HEK293 (cell line): ENCODE results near the gene MTARC2.

ENCODE experiments used
- CTCF ChIA-PET: fragments of 350-600 bp; formaldehyde crosslinking; extraction: SDS; loops from one replicate; lab custom pipeline; 2021; ENCODE audit warnings: antibody characterized with exemption; lab: Yijun Ruan, JAX
- POLR2A ChIA-PET: fragments of 300-600 bp; formaldehyde crosslinking; extraction: SDS; loops from one replicate; lab custom pipeline; 2020; ENCODE audit warnings: antibody characterized with exemption, inconsistent platforms; lab: Yijun Ruan, JAX
- H3K27ac ChIP-seq: fragments of 200-500 bp; sonication (Bioruptor generic); 2 replicates; pipeline ENCODE4 v1.5.1; 2014; ENCODE audit warnings: low read depth, low read length, control low read depth, inconsistent platforms; ENCODE audit errors: extremely low read depth
- H3K36me3 ChIP-seq, 2 experiments: fragments of 200-500 bp in 1 of 2; sonication (Bioruptor generic) in 1 of 2; 1 replicate in 1 of 2; 2 replicates in 1 of 2; pipeline ENCODE4 v1.5.1; 2014 to 2017; ENCODE audit warnings: inconsistent platforms in 2 of 2, low read length in 2 of 2; ENCODE audit not compliant: control insufficient read depth in 2 of 2, insufficient read depth in 1 of 2
- H3K4me1 ChIP-seq: fragments of 200-500 bp; sonication (Bioruptor generic); 2 replicates; pipeline ENCODE4 v1.5.1; 2014; ENCODE audit warnings: mild to moderate bottlenecking, low read length, inconsistent platforms; ENCODE audit not compliant: control insufficient read depth, insufficient read depth
- H3K4me3 ChIP-seq: 2 replicates; pipeline ENCODE4 v1.5.1; 2011; ENCODE audit warnings: low read depth, mild to moderate bottlenecking, control low read depth, low read length, moderate library complexity
- H3K9me3 ChIP-seq: fragments of 200-500 bp; sonication (Bioruptor generic); 2 replicates; pipeline ENCODE4 v1.5.1; 2014; ENCODE audit warnings: low read depth, low read length, inconsistent platforms; ENCODE audit not compliant: control insufficient read depth, insufficient read depth
- BCL11B ChIP-seq: fragments of 450-650 bp; formaldehyde crosslinking; IDR thresholded peaks from 2 replicates; pipeline ENCODE4 v1.5.1; 2016; ENCODE audit warnings: low read depth, missing biosample characterization, missing genetic modification characterization
- EGR2 ChIP-seq: fragments of 450-650 bp; formaldehyde crosslinking; IDR thresholded peaks from 2 replicates; pipeline ENCODE4 v1.5.1; 2016; ENCODE audit warnings: low read depth, missing biosample characterization, missing genetic modification characterization
- GLIS1 ChIP-seq: fragments of 450-650 bp; formaldehyde crosslinking; IDR thresholded peaks from 2 replicates; pipeline ENCODE4 v1.5.1; 2016; ENCODE audit warnings: missing biosample characterization, missing genetic modification characterization
- GLIS2 ChIP-seq: fragments of 450-650 bp; formaldehyde crosslinking; IDR thresholded peaks from 2 replicates; pipeline ENCODE4 v1.5.1; 2016; ENCODE audit warnings: missing biosample characterization, missing genetic modification characterization
- KLF16 ChIP-seq: fragments of 450-650 bp; formaldehyde crosslinking; IDR thresholded peaks from 2 replicates; pipeline ENCODE4 v1.5.1; 2017; ENCODE audit warnings: missing biosample characterization, missing genetic modification characterization
- REPIN1 ChIP-seq: fragments of 450-650 bp; formaldehyde crosslinking; IDR thresholded peaks from 2 replicates; pipeline ENCODE4 v1.5.1; 2017; ENCODE audit warnings: missing biosample characterization, missing genetic modification characterization, low read depth
- ZBTB48 ChIP-seq: fragments of 450-650 bp; formaldehyde crosslinking; IDR thresholded peaks from 2 replicates; pipeline ENCODE4 v1.5.1; 2016; ENCODE audit warnings: missing biosample characterization, missing genetic modification characterization
- ZNF10 ChIP-seq: fragments of 450-650 bp; formaldehyde crosslinking; IDR thresholded peaks from 2 replicates; pipeline ENCODE4 v1.5.1; 2017; ENCODE audit warnings: missing biosample characterization, missing genetic modification characterization
- ZNF114 ChIP-seq: fragments of 450-650 bp; formaldehyde crosslinking; IDR thresholded peaks from 2 replicates; pipeline ENCODE4 v1.5.0; 2017; ENCODE audit warnings: missing biosample characterization, missing genetic modification characterization
- ZNF169 ChIP-seq: fragments of 450-650 bp; formaldehyde crosslinking; IDR thresholded peaks from 2 replicates; pipeline ENCODE4 v1.5.1; 2016; ENCODE audit warnings: missing biosample characterization, missing genetic modification characterization
- ZNF202 ChIP-seq: fragments of 450-650 bp; formaldehyde crosslinking; IDR thresholded peaks from 2 replicates; pipeline ENCODE4 v1.5.1; 2016; ENCODE audit warnings: missing biosample characterization, missing genetic modification characterization, borderline replicate concordance
- ZNF266 ChIP-seq: fragments of 450-650 bp; formaldehyde crosslinking; IDR thresholded peaks from 2 replicates; pipeline ENCODE4 v1.5.1; 2016; ENCODE audit warnings: missing biosample characterization, missing genetic modification characterization, low read depth
- ZNF473 ChIP-seq: fragments of 450-650 bp; formaldehyde crosslinking; IDR thresholded peaks from 2 replicates; pipeline ENCODE4 v1.5.1; 2017; ENCODE audit warnings: missing biosample characterization, missing genetic modification characterization
- ZNF521 ChIP-seq: fragments of 450-650 bp; formaldehyde crosslinking; IDR thresholded peaks from 2 replicates; pipeline ENCODE4 v1.5.1; 2017; ENCODE audit warnings: missing biosample characterization, mild to moderate bottlenecking, missing genetic modification characterization
- ZNF843 ChIP-seq: fragments of 450-650 bp; formaldehyde crosslinking; IDR thresholded peaks from 2 replicates; pipeline ENCODE4 v1.5.1; 2016; ENCODE audit warnings: missing biosample characterization, missing genetic modification characterization
- TF ChIP-seq, protein P1 (sequence below): fragments of 450-650 bp; formaldehyde crosslinking; IDR thresholded peaks from 2 replicates; pipeline ENCODE4 v1.5.1; 2016; ENCODE audit warnings: missing biosample characterization, missing genetic modification characterization
- TF ChIP-seq, protein P2 (sequence below): sonication (generic); formaldehyde crosslinking; IDR thresholded peaks from 2 replicates; pipeline ENCODE4 v1.8.1; 2022; ENCODE audit warnings: mild to moderate bottlenecking, moderate library complexity, missing genetic modification reagents
- TF ChIP-seq, protein P3 (sequence below): fragments of 450-650 bp; formaldehyde crosslinking; IDR thresholded peaks from 2 replicates; pipeline ENCODE4 v1.5.1; 2016; ENCODE audit warnings: missing biosample characterization, missing genetic modification characterization, borderline replicate concordance
- TF ChIP-seq, protein P4 (sequence below): fragments of 450-650 bp; formaldehyde crosslinking; IDR thresholded peaks from 2 replicates; pipeline ENCODE4 v1.5.1; 2016; ENCODE audit warnings: missing biosample characterization, missing genetic modification characterization
- TF ChIP-seq, protein P5 (sequence below): fragments of 450-650 bp; formaldehyde crosslinking; IDR thresholded peaks from 2 replicates; pipeline ENCODE4 v1.5.1; 2016; ENCODE audit warnings: missing biosample characterization, missing genetic modification characterization

Gene MTARC2

DNA sequence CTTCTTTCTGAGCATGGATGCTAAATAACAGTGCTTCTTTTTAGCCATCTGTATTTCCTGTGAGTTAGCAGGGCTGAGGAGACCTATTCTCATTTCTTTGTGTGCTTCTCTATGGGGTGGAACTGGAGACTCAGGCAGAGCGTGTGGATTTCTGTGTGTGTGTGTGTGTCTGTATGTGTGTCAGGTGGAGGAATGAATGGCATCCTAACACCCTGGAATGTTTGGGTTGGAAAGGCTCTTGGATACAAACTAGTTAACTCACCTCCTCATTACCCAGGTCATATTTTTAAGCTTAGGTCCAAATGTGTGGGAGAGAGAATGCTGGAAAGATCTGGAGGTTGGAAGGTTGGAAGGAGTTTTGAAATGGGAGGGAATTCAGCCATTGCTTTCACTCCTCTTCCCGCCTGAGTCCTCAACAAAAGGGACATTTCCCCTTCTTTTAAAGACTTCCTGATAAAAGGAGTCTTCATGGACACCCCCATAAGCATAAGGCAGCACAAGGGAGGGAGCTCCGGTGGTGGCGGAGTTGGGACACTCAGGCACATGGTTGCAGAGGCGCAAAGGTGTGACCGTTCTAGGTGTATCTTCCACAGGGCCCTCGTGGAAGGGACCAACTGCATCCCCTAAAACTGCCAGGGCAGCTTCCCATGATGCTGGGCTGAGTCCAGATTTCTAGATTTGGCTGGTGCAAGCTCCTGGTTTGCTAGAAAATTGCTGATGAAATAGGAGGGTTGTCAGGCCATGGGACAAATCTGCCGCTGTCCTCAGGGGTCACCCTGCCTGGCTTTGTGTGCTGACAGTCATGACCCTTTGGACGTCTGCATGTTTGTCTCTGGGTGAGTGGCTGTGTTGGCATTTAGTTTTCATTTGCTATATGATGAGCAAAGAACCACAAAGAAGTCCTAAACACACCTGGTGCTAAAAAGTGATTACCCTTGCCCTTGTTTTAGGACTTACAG, 76.2 kb downstream of the MTARC2 start:
- Histone ChIP-seq H3K4me1 (peaks cover 7% of the 10 kb centered on the region; the same call in 1 of the 2 replicates), H3K36me3 (no peaks in the 10 kb centered on the region), H3K4me3 (no peak overlapping the region), H3K27ac (no peak overlapping the region), H3K9me3 (no peaks in the 10 kb centered on the region)
- CTCF ChIA-PET = interaction anchor here (0.6 to 0.7 kb wide), 2 partner anchors 21 to 554 kb away, joined by 3 to 4 read pairs; no protein-coding TSS in a partner anchor
- no peak for TF ChIP-seq ZNF114
- TF ChIP-seq KLF16 (tag by site-specific recombination) = no peak
- TF ChIP-seq, protein P1, sequence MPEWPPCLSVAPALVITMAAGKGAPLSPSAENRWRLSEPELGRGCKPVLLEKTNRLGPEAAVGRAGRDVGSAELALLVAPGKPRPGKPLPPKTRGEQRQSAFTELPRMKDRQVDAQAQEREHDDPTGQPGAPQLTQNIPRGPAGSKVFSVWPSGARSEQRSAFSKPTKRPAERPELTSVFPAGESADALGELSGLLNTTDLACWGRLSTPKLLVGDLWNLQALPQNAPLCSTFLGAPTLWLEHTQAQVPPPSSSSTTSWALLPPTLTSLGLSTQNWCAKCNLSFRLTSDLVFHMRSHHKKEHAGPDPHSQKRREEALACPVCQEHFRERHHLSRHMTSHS (tag by site-specific recombination) = no peak
- POLR2A ChIA-PET = no interaction called here

DNA sequence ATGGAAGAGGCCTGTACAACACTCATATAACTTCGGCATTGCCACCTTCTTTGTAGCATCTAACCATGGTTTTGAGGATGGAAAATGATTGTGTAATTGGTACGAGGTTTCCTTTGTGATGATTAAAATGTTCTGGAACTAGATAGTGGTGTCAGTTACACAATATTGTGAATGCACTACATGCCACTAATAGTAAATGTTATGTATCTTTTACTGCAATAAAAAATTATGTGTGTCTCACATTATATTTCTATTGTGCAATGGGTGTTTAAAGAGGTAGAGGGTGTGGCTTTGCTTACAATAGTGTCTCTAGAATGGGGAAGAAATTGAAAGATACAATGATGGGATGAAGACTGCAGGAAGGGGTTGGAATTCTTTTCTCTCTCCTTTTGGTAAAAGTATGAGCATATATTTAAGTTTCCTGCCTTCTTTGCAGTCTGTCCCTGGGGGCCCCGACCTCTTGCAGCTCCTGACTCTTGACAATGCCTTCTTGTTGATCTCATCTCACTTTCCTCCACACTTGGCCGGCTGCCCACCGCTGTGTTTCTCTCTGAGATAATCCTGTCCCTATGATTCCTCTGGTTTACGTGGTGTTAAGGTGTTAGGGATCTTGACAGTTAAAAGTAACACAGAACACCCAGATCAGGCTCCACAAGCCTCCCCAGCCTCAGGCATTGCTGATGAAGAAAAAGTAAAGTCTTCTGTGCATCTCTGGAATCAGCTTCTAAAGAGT, 77.9 kb downstream of the MTARC2 start:
- peaks cover 7% of the 10 kb centered on the region; the same call in 1 of the 2 replicates for H3K4me1 ChIP-seq
- ChIA-PET POLR2A (no interaction called here), CTCF (interaction anchor here (0.6 to 1.0 kb wide), 2 partner anchors 16 to 48 kb away, joined by 3 read pairs; no protein-coding TSS in a partner anchor)
- H3K4me3 ChIP-seq = no peak overlapping the region
- H3K27ac ChIP-seq = no peak overlapping the region
- no peaks in the 10 kb centered on the region for H3K9me3 ChIP-seq
- H3K36me3 ChIP-seq = no peaks in the 10 kb centered on the region
- TF ChIP-seq BCL11B (no peak), ZNF521 (tag by site-specific recombination) (no peak), REPIN1 (tag by site-specific recombination) (no peak), GLIS2 (no peak), ZBTB48 (tag by site-specific recombination) (peak; percentile 50; the same call in 1 of the 2 replicates), EGR2 (tag by site-specific recombination) (no peak), ZNF473 (tag by site-specific recombination) (no peak), ZNF843 (tag by site-specific recombination) (no peak), ZNF202 (tag by site-specific recombination) (no peak), ZNF266 (tag by site-specific recombination) (no peak), GLIS1 (peak; percentile 49), ZNF10 (tag by site-specific recombination) (no peak), ZNF169 (no peak)
- TF ChIP-seq, protein P2, sequence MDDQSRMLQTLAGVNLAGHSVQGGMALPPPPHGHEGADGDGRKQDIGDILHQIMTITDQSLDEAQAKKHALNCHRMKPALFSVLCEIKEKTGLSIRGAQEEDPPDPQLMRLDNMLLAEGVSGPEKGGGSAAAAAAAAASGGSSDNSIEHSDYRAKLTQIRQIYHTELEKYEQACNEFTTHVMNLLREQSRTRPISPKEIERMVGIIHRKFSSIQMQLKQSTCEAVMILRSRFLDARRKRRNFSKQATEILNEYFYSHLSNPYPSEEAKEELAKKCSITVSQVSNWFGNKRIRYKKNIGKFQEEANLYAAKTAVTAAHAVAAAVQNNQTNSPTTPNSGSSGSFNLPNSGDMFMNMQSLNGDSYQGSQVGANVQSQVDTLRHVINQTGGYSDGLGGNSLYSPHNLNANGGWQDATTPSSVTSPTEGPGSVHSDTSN (CRISPR knock-in tag) = no peak
- TF ChIP-seq, protein P1 (tag by site-specific recombination) = no peak
- TF ChIP-seq, protein P3, sequence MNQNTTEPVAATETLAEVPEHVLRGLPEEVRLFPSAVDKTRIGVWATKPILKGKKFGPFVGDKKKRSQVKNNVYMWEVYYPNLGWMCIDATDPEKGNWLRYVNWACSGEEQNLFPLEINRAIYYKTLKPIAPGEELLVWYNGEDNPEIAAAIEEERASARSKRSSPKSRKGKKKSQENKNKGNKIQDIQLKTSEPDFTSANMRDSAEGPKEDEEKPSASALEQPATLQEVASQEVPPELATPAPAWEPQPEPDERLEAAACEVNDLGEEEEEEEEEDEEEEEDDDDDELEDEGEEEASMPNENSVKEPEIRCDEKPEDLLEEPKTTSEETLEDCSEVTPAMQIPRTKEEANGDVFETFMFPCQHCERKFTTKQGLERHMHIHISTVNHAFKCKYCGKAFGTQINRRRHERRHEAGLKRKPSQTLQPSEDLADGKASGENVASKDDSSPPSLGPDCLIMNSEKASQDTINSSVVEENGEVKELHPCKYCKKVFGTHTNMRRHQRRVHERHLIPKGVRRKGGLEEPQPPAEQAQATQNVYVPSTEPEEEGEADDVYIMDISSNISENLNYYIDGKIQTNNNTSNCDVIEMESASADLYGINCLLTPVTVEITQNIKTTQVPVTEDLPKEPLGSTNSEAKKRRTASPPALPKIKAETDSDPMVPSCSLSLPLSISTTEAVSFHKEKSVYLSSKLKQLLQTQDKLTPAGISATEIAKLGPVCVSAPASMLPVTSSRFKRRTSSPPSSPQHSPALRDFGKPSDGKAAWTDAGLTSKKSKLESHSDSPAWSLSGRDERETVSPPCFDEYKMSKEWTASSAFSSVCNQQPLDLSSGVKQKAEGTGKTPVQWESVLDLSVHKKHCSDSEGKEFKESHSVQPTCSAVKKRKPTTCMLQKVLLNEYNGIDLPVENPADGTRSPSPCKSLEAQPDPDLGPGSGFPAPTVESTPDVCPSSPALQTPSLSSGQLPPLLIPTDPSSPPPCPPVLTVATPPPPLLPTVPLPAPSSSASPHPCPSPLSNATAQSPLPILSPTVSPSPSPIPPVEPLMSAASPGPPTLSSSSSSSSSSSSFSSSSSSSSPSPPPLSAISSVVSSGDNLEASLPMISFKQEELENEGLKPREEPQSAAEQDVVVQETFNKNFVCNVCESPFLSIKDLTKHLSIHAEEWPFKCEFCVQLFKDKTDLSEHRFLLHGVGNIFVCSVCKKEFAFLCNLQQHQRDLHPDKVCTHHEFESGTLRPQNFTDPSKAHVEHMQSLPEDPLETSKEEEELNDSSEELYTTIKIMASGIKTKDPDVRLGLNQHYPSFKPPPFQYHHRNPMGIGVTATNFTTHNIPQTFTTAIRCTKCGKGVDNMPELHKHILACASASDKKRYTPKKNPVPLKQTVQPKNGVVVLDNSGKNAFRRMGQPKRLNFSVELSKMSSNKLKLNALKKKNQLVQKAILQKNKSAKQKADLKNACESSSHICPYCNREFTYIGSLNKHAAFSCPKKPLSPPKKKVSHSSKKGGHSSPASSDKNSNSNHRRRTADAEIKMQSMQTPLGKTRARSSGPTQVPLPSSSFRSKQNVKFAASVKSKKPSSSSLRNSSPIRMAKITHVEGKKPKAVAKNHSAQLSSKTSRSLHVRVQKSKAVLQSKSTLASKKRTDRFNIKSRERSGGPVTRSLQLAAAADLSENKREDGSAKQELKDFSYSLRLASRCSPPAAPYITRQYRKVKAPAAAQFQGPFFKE (tag by site-specific recombination) = no peak
- TF ChIP-seq, protein P4, sequence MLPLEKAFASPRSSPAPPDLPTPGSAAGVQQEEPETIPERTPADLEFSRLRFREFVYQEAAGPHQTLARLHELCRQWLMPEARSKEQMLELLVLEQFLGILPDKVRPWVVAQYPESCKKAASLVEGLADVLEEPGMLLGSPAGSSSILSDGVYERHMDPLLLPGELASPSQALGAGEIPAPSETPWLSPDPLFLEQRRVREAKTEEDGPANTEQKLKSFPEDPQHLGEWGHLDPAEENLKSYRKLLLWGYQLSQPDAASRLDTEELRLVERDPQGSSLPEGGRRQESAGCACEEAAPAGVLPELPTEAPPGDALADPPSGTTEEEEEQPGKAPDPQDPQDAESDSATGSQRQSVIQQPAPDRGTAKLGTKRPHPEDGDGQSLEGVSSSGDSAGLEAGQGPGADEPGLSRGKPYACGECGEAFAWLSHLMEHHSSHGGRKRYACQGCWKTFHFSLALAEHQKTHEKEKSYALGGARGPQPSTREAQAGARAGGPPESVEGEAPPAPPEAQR = no peak
- TF ChIP-seq, protein P5, sequence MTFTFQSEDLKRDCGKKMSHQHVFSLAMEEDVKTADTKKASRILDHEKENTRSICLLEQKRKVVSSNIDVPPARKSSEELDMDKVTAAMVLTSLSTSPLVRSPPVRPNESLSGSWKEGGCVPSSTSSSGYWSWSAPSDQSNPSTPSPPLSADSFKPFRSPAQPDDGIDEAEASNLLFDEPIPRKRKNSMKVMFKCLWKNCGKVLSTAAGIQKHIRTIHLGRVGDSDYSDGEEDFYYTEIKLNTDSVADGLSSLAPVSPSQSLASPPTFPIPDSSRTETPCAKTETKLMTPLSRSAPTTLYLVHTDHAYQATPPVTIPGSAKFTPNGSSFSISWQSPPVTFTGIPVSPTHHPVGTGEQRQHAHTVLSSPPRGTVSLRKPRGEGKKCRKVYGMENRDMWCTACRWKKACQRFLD = no peak
